ENCODE measurements around the gene SLC23A2. TPM values are rescaled to one million over a fixed set of nuclear protein-coding genes. Genes with fewer than 3 reads are reported as not detected.

The SLC23A2 gene
- total RNA-seq, 1 experiment from 2014 or later: 22.3 TPM

DNA sequence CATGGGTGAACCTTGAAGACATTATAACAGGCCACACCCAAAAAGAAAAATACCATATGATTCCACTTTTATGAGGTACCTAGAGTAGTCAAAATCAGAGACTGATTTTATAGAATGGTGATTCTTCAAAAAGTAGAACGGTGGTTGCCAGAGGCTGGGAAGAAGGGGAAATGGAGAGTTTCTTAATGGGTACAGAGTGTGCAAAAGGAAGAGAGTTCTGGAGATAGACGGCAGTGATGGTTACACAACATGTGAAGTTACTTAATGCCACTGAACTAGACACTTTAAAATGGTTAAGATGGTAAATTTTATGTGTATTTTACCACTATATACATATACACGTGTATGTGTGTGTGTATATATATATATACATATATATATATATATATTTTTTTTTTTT is 198.8 kb downstream of the SLC23A2 start:
- ChIA-PET CTCF (no interaction called here), POLR2A (ENCODE audit: unreplicated experiment) (no interaction called here)
- Histone ChIP-seq H3K79me2 (ENCODE audit: low read depth) (no peaks in the 10 kb centered on the region), H3K36me3 (ENCODE audit: low read depth) (no peaks in the 10 kb centered on the region), H3K9me2 (ENCODE audit: insufficient read depth) (no peaks in the 10 kb centered on the region), H4K20me1 (ENCODE audit: insufficient read depth) (no peaks in the 10 kb centered on the region), H3K9me3 (ENCODE audit: insufficient read depth, low read depth) (no peaks in the 10 kb centered on the region), H3K4me2 (no peak overlapping the region), H3K4me3 (no peak overlapping the region), H3K4me1 (replicated peaks; ENCODE audit: insufficient read depth) (no peaks in the 10 kb centered on the region), H2AFZ (no peak overlapping the region), H3K27me3 (ENCODE audit: insufficient read depth, low read depth) (no peaks in the 10 kb centered on the region), H3F3A (ENCODE audit: insufficient read depth, low read depth) (no peaks in the 10 kb centered on the region), H3K27ac (no peak overlapping the region)
- no TSS peak for BruUV-seq (replicated peaks)
- intact Hi-C loops (cut with micrococcal nuclease; ENCODE audit: unreplicated experiment): no loop called here
- TF ChIP-seq, protein P1, sequence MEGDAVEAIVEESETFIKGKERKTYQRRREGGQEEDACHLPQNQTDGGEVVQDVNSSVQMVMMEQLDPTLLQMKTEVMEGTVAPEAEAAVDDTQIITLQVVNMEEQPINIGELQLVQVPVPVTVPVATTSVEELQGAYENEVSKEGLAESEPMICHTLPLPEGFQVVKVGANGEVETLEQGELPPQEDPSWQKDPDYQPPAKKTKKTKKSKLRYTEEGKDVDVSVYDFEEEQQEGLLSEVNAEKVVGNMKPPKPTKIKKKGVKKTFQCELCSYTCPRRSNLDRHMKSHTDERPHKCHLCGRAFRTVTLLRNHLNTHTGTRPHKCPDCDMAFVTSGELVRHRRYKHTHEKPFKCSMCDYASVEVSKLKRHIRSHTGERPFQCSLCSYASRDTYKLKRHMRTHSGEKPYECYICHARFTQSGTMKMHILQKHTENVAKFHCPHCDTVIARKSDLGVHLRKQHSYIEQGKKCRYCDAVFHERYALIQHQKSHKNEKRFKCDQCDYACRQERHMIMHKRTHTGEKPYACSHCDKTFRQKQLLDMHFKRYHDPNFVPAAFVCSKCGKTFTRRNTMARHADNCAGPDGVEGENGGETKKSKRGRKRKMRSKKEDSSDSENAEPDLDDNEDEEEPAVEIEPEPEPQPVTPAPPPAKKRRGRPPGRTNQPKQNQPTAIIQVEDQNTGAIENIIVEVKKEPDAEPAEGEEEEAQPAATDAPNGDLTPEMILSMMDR (conservative IDR thresholded peaks at IDR 0.05): no peak
- no peak for TF ChIP-seq EZH2 (IDR thresholded peaks at IDR 0.05; ENCODE audit: low read depth)
- no peak for DNase-seq

Other genes with a start within 250 kb of the SLC23A2 start
- 8.2 and 9.4 TPM in 2 replicates for gene RASSF2, start 177.9 kb downstream of the SLC23A2 start, total RNA-seq (2021)
- gene TMEM230, start 111.6 kb upstream of the SLC23A2 start, total RNA-seq (2021): 73.1 and 94.3 TPM in 2 replicates
- gene PCNA, start 118.4 kb upstream of the SLC23A2 start, total RNA-seq (2021): 164 and 207 TPM in 2 replicates
- 37.0 and 42.8 TPM in 2 replicates for gene CDS2, start 125.5 kb upstream of the SLC23A2 start, total RNA-seq (2021)

All from PC-9 (cell line).